Caco-2 (cell line): ENCODE results near the gene GRIA3. TPM values are rescaled to one million over a fixed set of nuclear protein-coding genes. Genes with fewer than 3 reads are reported as not detected.
"Not testable (repeated sequence)": the region's sequence is repeated elsewhere in the genome, so short reads cannot be mapped to it uniquely, and the experiment has no call there.

Experiments used
- BruUV-seq: library from RNA; stranded (reverse); fragments of 400-500 nt; replicated peaks from 2 replicates; lab custom pipeline; 2021; lab: Mats Ljungman, UMichigan
- CTCF ChIA-PET: fragments of 300-600 bp; sonication (Branson Sonifier 250); formaldehyde crosslinking; loops from one replicate; lab custom pipeline; 2022; ENCODE audit warnings: antibody characterized with exemption; lab: Charles Lee
- POLR2A ChIA-PET: fragments of 300-600 bp; sonication (Branson Sonifier 250); formaldehyde crosslinking; loops from one replicate; lab custom pipeline; 2022; ENCODE audit warnings: antibody characterized with exemption; lab: Charles Lee
- DNase-seq, 2 experiments: peaks; one replicate each; pipeline versions ENCODE4 v3.0.0 to v3.0.0-alpha.2; 2020 to 2022
- H3K27me3 ChIP-seq: replicated peaks from 2 replicates; pipeline ENCODE4 v1.6.0; 2011; ENCODE audit warnings: low read length; ENCODE audit not compliant: control insufficient read depth, insufficient read depth
- H3K36me3 ChIP-seq: 2 replicates; pipeline ENCODE4 v1.5.1; 2011; ENCODE audit warnings: low read length; ENCODE audit not compliant: control insufficient read depth, insufficient read depth
- H3K4me1 ChIP-seq: fragments of 250-450 bp; sonication (Bioruptor Pico); 2 replicates; pipeline ENCODE4 v1.5.1; 2020; ENCODE audit warnings: mild to moderate bottlenecking
- H3K4me3 ChIP-seq: 2 replicates; pipeline ENCODE4 v1.5.1; 2011; ENCODE audit warnings: low read depth, mild to moderate bottlenecking, control low read depth, low read length
- H3K9me3 ChIP-seq: fragments of 250-450 bp; sonication (Bioruptor Pico); 2 replicates; pipeline ENCODE4 v1.5.1; 2020; ENCODE audit warnings: mild to moderate bottlenecking, moderate library complexity
- H3K27ac Mint-ChIP-seq: one replicate; pipeline ENCODE4 v1.8.0; 2022; ENCODE audit warnings: mixed read lengths; ENCODE audit not compliant: unreplicated experiment
- H3K27me3 Mint-ChIP-seq: one replicate; pipeline ENCODE4 v1.8.0; 2022; ENCODE audit warnings: mixed read lengths; ENCODE audit not compliant: insufficient read depth, unreplicated experiment
- H3K36me3 Mint-ChIP-seq: one replicate; pipeline ENCODE4 v1.8.0; 2022; ENCODE audit warnings: mild to moderate bottlenecking, mixed read lengths; ENCODE audit not compliant: insufficient read depth, unreplicated experiment
- H3K4me1 Mint-ChIP-seq: one replicate; pipeline ENCODE4 v1.8.0; 2022; ENCODE audit warnings: low read depth, mixed read lengths; ENCODE audit not compliant: unreplicated experiment
- H3K4me3 Mint-ChIP-seq: one replicate; pipeline ENCODE4 v1.8.0; 2022; ENCODE audit warnings: mild to moderate bottlenecking, moderate library complexity, mixed read lengths; ENCODE audit not compliant: unreplicated experiment
- H3K9me3 Mint-ChIP-seq: one replicate; pipeline ENCODE4 v1.8.0; 2022; ENCODE audit warnings: mixed read lengths; ENCODE audit not compliant: unreplicated experiment
- intact Hi-C: fragments of 100-400 bp; cut with micrococcal nuclease; formaldehyde crosslinking; loops from one replicate; pipeline ENCODE4 v1.10.0; 2022; ENCODE audit not compliant: unreplicated experiment
- total RNA-seq: library from RNA; stranded (reverse); gene quantifications from 2 replicates; pipeline ENCODE4 v1.2.3, GENCODE V29; 2022
- TF ChIP-seq, protein P1 (sequence below), 2 experiments: fragments of 200-600 bp in 1 of 2; IDR thresholded peaks; 1 replicate in 1 of 2; 2 replicates in 1 of 2; pipeline versions ENCODE4 v1.5.1 to v1.8.0; 2011 to 2022; ENCODE audit warnings: antibody characterized with exemption in 1 of 2, control low read depth in 1 of 2, inconsistent platforms in 1 of 2, low read depth in 1 of 2, low read length in 1 of 2, mild to moderate bottlenecking in 1 of 2, moderate library complexity in 1 of 2; ENCODE audit not compliant: insufficient read depth in 1 of 2, severe bottlenecking in 1 of 2, unreplicated experiment in 1 of 2

Gene GRIA3
- total RNA-seq, 1 experiment from 2014 or later: not detected

DNA sequence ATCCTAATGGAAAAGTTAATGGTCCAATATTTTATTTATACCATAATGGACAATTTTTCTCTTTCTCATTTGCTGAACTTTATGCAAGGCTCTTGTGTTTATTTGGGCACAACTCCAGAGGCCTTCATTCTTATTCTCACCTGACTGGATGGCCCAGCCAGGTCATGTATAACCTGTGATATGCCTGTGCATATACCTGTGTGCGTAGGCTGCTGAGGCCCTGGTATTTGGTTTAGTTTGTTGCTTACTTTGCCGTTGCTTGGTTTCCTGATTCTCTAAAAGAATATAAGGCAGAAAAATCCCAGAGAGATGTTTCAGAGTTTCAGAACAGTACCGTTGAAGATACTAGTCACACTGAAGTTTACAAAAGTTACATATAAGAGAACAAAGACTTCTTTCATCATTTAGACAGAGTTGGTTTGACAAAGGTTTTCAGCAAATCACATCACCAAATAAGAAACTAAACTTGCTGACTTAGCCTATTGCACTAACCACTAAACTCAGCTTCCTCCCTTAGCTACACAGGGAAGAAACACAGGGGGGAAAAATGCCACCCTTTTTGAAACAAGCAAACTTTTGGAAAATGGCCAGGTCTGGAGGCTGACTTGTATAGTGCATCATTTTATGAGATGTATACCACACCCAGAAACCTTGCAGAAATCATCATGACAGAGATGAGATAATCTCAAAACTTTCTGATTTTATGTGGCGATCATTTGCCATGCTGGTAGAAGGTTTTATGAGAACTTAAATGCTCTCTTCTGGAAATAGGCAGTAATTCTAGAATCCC is 248.5 kb downstream of the GRIA3 start:
- Mint-ChIP-seq H3K4me1 (no peaks in the 10 kb centered on the region), H3K27ac (no peak overlapping the region), H3K9me3 (no peaks in the 10 kb centered on the region), H3K4me3 (no peak overlapping the region), H3K27me3 (no peaks in the 10 kb centered on the region), H3K36me3 (no peaks in the 10 kb centered on the region)
- no peaks in the 10 kb centered on the region for H3K9me3 ChIP-seq
- no TSS peak for BruUV-seq
- ChIA-PET CTCF (no interaction called here), POLR2A (no interaction called here)
- no peak for DNase-seq
- no peak overlapping the region for H3K4me3 ChIP-seq
- H3K27me3 ChIP-seq: no peaks in the 10 kb centered on the region
- H3K4me1 ChIP-seq: no peaks in the 10 kb centered on the region
- intact Hi-C loops: no loop called here
- TF ChIP-seq, protein P1, sequence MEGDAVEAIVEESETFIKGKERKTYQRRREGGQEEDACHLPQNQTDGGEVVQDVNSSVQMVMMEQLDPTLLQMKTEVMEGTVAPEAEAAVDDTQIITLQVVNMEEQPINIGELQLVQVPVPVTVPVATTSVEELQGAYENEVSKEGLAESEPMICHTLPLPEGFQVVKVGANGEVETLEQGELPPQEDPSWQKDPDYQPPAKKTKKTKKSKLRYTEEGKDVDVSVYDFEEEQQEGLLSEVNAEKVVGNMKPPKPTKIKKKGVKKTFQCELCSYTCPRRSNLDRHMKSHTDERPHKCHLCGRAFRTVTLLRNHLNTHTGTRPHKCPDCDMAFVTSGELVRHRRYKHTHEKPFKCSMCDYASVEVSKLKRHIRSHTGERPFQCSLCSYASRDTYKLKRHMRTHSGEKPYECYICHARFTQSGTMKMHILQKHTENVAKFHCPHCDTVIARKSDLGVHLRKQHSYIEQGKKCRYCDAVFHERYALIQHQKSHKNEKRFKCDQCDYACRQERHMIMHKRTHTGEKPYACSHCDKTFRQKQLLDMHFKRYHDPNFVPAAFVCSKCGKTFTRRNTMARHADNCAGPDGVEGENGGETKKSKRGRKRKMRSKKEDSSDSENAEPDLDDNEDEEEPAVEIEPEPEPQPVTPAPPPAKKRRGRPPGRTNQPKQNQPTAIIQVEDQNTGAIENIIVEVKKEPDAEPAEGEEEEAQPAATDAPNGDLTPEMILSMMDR (IDR thresholded peaks at IDR 0.05; ENCODE audit: insufficient read depth in 1 of 2, low read depth in 1 of 2, low read length in 1 of 2, severe bottlenecking in 1 of 2, unreplicated experiment in 1 of 2): no peak
- H3K36me3 ChIP-seq: no peaks in the 10 kb centered on the region

- no TSS peak for BruUV-seq
- DNase-seq: no peak
- no peaks in the 10 kb centered on the region for H3K4me1 Mint-ChIP-seq
- H3K36me3 ChIP-seq: no peaks in the 10 kb centered on the region
- no peaks in the 10 kb centered on the region for H3K9me3 ChIP-seq
- no peaks in the 10 kb centered on the region for H3K4me1 ChIP-seq
- H3K9me3 Mint-ChIP-seq: no peaks in the 10 kb centered on the region
- intact Hi-C loops: no loop called here
- ChIA-PET POLR2A (no interaction called here), CTCF (no interaction called here)
- no peaks in the 10 kb centered on the region for H3K36me3 Mint-ChIP-seq
- no peak overlapping the region for H3K27ac Mint-ChIP-seq
- no peak overlapping the region for H3K4me3 ChIP-seq
- H3K4me3 Mint-ChIP-seq: no peak overlapping the region
- TF ChIP-seq, protein P1 (IDR thresholded peaks at IDR 0.05; ENCODE audit: insufficient read depth in 1 of 2, low read depth in 1 of 2, low read length in 1 of 2, severe bottlenecking in 1 of 2, unreplicated experiment in 1 of 2): no peak
- no peaks in the 10 kb centered on the region for H3K27me3 Mint-ChIP-seq
- no peaks in the 10 kb centered on the region for H3K27me3 ChIP-seq
Observed at GRCh38 chrX:123436512-123437136, 252.5 kb downstream of the GRIA3 start.

DNA sequence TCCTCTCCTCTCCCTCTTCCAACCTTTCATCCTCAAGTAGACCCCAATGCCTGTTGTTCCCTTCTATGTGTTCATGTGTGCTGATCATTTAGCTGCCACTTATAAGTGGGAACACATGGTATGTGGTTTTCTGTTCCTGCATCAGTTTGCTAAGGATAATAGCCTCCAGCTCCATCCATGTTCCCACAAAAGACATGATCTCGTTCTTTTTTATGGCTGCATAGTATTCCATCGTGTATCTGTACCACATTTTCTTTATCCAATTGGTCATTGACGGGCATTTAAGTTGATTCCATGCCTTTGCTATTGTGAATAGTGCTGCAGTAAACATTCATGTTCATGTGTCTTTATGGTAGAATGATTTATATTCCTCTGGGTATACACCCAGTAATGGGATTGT is 255.8 kb downstream of the GRIA3 start:
- H3K36me3 Mint-ChIP-seq, H3K4me3 ChIP-seq, H3K9me3 Mint-ChIP-seq, H3K4me3 Mint-ChIP-seq, H3K27ac Mint-ChIP-seq, H3K4me1 Mint-ChIP-seq, BruUV-seq, POLR2A ChIA-PET, CTCF ChIA-PET, H3K9me3 ChIP-seq, H3K27me3 Mint-ChIP-seq, H3K36me3 ChIP-seq, H3K27me3 ChIP-seq, DNase-seq, intact Hi-C loops, H3K4me1 ChIP-seq: not testable (repeated sequence)
